Posterior vena cava (tissue), 2 donors: ENCODE data around the gene ROBO1. TPM values are rescaled to one million over a fixed set of nuclear protein-coding genes. Genes with fewer than 3 reads are reported as not detected.
"Not testable (repeated sequence)": the region's sequence is repeated elsewhere in the genome, so short reads cannot be mapped to it uniquely, and the experiment has no call there.

ENCODE experiments used
- DNase-seq: peaks from one replicate; pipeline ENCODE4 v3.0.0-alpha.2; 2020; ENCODE audit warnings: low spot score
- intact Hi-C, 2 donors: fragments of 100-400 bp; cut with DNase I; formaldehyde crosslinking; loops; one replicate each; pipeline versions ENCODE4 v1.14.1 to v1.14.2; 2022 to 2023
- long read RNA-seq, 2 donors: library from polyadenylated mRNA; unstranded; transcript quantifications; one replicate each; pipeline ENCODE4 v2.0.0, GENCODE V29; 2020 to 2021
- total RNA-seq, 2 donors: library from RNA; stranded (reverse); fragmentation: NEBNext Ultra II Directional; extraction: Animal tissue kit (Norgen Biotek cat#: 25700); gene quantifications; one replicate each; pipeline ENCODE4 v1.2.1, GENCODE V29; 2021
- donor health status: DM: yes; HTN: yes; CAD: no.
- donor health status: DM: yes; HTN: yes; CAD: no.

ROBO1 gene
- 10 to 100 TPM; 27.2 to 28.2 TPM for total RNA-seq
- long read RNA-seq, donor 1, partial matches to known transcripts, result 7 of 11 reads
- long read RNA-seq, donor 1, other reads (novel, unspliced or antisense), result 4 of 11 reads
- long read RNA-seq, donor 2, partial matches to known transcripts, result 4 of 7 reads
- long read RNA-seq, donor 2, other reads (novel, unspliced or antisense), result 3 of 7 reads

DNA sequence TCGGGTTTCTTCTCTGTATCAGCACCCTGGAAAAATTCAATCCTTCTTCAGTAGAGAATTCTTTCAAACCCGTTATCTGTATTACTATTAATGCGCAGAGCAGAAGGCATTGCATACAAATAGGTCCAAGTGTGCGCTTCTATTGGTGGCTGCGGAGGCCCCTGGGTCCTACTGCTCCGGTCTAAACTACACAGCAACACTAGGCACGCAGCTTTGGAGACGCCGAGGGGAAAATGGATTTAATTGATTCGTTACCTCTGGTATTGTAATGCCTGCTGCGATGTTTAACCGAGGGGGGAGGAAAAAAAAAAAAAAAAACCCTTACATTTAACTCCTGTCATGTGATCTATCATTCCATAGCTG, at the start of gene ROBO1:
Gene ROBO1 (minus strand): TSS at position 94 of the 363 bp plus-strand sequence.
- intact Hi-C loops, result no loop called here

DNA sequence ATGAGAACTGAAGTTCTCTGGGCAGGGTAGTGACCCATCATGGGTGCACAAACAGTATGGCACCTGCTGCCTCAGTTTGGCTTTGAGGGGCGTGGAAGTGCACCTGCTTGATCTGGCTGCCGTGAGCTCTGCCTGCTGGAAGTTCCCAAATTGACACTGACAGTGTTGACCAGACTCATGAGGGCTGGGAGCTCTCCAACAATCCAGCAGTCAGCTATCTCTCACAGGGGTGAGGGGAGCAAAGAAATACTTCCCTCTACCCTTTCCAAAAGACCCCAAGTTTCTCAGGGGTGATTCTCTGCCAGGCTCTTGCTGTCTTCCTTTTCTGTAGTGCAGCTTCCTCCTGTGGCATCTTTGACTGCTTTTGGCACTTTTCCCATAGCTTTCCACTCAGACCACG, 49.4 kb upstream of the ROBO1 start:
- intact Hi-C loops, result no loop called here
- DNase-seq, result no peak

More for the DNA sequence above, at the start of gene ROBO1:
- DNase-seq, result no peak

DNA sequence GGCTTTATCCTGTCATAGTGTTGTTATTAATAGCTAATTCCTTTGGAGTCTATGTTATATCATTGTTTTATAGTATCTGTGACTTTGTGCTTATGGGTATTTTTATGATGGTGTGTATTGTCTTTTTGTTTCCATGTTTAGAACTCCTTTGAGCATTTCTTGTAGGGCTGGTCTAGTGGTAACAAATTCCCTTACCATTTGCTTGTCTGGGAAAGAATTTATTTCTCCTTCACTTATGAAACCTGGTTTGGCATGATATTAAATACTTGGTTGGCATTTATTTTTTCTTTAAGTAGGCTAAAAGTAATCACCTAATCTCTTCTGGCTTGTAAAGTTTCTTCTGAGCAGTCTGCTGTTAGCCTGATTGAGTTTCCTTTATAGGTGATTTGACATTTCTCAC, 47.7 kb upstream of the ROBO1 start:
- DNase-seq, result no peak
- intact Hi-C loops, result no loop called here

DNA sequence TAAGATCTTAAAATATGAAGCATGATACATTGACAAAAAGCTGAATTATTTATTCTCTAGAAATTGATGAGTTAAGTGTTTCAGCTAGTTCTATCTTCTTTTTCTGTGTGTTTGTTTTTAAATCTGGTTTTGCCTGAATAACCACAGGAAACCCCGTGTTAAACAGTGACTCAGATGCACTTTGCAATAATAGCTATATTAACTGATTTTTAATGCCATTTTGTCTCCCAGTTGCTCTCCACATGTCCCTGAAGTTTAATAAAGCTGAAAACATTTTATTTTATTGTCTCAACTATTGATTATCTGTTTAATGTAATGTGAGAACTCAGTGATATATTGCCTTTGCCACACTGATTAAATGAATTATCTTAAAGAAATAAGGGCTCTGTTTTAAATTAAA, 42.8 kb upstream of the ROBO1 start:
- no peak for DNase-seq
- intact Hi-C loops, result no loop called here

DNA sequence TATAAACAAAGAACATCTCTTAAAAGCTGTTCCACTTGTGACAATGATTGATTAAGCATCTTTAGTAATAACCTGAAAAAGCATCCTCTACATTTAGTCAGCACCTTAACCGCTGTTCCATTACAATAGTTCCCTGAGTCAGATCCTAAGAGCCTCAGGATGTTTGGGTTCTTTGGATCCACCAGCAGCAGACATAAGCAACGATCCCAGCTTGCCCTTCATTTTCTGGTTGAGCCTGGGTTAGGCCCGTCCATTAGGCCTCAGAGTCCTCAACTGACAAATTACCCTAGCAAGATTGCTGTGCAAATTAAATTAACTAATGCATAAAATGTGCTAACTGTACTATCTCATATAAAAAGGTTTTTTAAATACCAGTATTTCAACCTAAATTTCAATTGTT, 42.3 kb upstream of the ROBO1 start:
- no peak for DNase-seq
- intact Hi-C loops, result no loop called here

DNA sequence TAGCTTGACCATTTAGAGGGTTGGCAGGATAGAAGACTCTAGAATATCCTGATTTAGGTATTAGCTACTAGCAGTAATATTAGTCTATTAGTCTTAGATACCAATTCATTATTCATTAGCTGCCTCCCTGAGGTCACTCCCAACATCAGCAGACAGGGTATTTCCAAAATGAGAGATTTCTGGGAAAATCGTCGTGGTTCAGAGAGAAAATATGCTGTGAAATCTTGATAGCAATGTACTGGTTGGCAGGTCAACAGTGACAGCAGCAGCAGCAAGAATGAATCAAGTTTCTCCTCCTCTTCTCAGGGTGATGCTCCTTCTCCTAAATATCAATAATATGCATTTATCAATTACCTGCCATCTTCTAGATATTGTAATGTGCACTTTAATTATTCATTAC, 41.3 kb upstream of the ROBO1 start:
- intact Hi-C loops, result no loop called here

DNA sequence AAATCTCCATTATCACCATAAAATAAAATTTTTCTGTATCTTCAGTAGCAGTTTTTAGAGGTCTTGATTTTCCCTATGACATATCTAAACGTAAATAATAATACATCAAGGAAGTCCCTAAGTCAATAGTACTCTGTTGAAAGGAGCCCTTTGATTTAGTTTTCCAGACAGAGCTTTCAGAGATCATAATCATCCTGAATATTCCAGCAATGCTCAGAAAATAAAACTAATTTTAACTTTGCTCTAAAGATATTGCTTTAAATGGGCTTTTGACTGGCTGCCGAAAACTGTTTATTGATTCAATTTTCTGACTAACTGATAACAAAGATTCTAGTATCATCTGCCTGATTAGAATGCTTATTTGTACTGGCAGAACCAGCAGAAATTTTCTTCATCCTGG, 40.7 kb upstream of the ROBO1 start:
- intact Hi-C loops, result no loop called here
- no peak for DNase-seq

More for the DNA sequence above, 41.3 kb upstream of the ROBO1 start:
- DNase-seq, result no peak

DNA sequence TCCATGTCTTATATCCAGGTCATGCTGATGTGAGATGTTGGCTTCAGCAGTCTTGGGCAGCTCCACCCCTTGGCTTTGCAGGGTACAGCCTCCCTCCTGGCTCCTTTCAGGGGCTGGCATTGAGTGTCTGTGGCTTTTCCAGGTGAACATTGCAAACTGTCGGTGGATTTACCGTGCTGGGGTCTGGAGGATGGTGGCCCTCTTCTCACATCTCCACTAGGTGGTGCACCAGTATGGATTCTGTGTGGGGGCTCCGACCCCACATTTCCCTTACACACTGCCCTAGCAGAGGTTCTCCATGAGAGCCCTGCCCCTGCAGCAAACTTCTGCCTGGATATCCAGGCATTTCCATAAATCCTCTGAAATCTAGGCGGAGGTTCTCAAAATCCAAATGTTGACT, 22.4 kb upstream of the ROBO1 start:
- intact Hi-C loops, DNase-seq: not testable (repeated sequence)

DNA sequence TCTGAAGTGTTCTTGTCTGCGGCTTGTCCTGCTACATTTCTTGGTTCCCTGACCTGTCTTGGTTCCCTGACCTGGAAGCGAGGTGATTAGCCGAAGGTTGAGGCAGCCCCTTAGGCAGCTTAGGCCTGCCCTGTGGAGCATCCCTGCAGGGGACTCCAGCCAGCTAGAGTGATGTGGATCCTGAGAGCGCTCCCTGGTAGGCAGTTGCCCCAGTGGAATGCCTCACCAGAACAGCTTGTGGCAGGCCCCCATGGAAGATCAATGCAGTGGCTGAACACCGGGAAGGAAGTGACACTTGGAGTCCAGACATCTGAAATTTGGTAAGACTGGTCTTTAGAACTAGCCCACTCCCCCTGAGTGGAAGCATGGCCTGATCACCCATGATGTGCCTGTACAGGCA, 5.5 kb upstream of the ROBO1 start:
- DNase-seq, result no peak
- intact Hi-C loops, result no loop called here

DNA sequence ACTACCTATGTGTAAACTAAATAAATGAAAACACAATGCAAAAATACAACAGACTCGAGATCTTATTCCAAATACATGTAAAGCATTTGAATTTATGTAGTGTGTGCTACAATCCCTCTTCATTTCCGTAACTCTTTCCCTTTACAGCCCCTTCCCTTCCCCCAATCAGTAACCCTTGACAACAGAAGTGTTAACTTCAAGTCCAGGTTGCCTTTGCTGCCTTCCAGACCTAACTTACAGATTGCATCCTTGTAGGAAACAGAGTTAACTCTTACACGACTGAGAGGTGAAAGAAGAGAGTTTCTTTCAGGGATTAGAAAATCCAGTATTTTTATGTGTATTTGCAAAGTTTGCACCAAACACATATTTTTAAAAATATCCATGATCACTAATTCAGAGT, 1.4 kb upstream of the ROBO1 start:
- intact Hi-C loops, result no loop called here

DNA sequence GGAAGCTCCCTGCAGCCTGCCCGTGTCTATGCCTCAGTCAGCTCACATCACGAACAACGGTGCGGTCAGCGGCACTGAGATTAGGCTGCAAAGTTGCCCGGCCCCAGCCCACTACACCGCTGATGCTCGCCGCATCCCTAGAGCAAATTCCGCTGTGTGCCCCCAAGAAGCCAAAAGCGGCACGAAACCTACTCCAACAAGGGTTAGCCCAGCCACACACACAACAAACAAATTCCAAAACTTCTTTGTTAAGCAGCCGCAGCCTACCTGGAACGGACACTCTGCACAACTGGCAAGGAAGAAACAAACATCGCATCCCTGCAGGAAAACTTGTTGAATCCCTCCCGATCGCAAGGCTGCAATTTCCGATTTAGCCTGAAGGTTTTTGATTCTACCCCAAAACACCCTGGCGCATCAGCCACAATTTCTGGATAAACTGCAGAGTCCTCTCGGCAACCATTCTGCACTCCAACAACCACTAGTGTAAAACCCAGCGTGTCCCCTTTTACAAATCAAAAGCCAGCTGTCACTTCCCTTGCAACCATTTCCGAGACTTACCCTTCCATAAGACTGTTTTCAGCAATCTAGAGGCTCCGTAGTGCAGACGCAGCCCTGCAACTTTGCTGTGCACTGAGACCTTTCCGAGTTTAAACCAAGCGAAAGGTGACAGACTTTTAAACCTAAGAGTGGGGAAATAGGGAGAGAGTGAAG, 449 bp downstream of the ROBO1 start:
- DNase-seq, result no peak
- intact Hi-C loops, result no loop called here

More for the DNA sequence above, 1.4 kb upstream of the ROBO1 start:
- DNase-seq, result no peak

DNA sequence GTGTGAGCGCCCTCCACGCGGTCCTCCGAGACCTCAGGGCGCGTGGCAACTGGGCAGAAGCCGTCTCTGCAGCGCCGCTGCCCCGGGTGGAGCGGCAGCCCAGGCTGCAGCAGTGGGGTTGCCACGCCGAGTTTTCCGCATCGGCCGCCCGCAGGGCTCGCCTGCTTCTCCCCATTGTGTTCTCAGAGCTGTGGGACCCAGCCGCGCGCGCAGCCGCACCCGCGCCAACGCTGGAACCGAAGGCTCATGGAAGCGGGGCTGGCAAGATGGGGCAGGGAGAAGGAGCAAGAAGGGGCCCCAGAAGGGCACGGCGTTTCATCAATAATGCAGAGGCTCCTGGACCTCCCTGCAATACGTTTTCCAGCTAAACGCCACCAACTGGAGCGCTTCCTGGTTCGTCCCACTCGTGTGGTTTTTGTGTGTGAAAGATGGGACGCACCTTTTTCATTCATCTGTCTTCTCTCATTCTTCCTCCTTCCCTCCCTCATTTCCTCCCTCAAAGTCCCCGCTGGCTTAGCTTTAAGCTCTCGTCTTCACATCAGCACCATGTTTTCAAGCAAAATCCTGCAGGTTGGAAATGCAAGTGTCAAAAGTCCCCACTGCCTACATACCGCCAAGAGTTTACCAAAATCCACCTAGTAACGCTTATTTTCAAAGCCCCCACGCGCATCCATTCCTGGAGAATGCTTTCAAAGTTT, 1.2 kb downstream of the ROBO1 start:
- DNase-seq, result no peak
- intact Hi-C loops, result no loop called here

DNA sequence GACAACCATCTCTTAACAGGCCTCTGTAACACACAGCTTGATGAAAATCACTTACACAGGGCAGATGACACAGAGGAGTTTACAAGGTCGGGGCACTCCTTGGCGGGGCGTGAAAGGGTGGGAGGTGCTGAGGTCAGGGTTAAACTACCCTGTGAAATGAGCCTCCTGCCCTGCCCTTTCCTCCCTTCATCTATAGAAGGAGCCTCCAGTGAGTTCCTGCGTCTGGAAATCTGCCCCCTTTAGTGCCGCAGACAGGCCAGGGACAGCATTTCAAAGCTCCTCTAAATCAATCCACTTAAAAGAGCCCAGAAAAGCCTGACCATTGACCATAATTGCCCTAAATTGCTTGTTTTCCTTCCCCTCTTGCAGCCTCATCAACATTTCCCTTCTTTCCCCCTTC, 1.9 kb downstream of the ROBO1 start:
- intact Hi-C loops, result no loop called here
- DNase-seq, result no peak

DNA sequence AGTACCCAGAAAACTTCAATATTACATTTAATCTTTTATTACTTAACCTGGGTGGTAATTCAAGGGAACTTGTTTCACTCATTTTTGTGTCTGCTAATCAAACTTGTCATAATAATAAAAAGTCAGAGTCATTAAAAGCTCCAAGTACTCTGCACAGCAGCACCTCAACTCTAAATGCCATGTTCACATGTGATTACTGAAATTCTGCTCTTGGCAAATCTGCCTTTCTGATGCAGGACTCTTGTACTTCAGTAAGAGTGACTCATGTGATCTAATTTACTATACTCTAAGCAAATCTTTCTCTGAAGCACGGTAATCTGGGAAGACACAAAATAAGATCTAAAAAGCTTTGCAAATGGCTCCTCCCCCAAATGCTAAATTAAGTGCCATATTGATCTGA, 6.4 kb downstream of the ROBO1 start:
- DNase-seq, result no peak
- intact Hi-C loops, result no loop called here

DNA sequence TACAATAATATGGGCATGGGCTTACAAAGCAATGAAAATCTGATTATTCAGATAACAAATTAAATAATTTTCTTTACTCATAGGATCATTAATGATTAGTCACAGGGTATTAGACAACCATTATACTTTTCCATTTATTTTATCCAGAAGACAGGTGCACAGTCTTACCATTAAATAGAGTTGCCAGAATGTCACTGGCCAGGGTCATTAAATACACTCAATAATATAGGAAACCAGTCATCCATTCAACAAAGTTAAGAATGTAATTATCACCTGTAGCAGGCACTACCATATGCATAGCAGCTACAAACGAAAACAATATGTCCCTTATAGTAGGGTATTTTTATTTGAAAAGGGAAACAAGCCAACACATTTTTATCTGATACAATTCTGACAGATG, 16.1 kb downstream of the ROBO1 start:
- DNase-seq, result no peak
- intact Hi-C loops, result no loop called here

DNA sequence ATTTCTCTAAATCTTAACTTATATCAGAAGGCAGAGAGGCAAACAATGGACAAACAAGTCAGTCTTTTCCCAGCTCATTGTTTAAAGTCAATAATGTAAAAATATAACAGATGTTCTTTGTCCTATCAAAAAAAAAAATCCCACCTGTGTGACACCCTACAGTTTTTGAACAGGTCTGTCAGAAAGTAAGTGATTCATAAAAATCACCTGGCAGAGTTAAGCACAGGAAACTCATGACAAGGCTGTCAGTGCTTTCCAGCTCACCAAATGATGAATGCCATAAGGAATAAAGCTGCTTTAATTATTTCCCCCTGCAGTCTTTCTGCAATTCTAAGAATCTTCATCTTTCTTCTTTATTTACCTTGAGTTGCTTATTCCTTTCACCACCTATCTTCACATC, 30.3 kb downstream of the ROBO1 start:
- no peak for DNase-seq
- intact Hi-C loops, result no loop called here

DNA sequence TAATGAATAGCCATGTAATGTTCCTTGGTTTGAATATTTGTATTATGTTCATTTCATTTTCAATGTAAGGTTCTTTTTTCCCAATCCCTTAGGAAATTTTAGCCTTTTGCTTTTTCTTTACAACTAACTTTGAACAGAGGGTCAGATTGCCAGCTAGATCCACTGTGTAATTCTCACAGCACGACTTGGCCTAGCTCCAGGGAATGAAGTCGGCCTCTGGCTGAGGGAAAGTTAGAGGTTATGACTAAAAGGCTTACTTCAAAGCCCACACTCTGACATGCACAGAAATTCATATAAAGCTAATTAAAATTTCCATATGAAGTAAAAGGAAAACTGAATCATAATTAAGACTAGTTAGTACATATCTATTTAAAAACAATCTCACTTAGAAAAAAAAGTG, 38.7 kb downstream of the ROBO1 start:
- DNase-seq, result no peak
- intact Hi-C loops, result no loop called here

DNA sequence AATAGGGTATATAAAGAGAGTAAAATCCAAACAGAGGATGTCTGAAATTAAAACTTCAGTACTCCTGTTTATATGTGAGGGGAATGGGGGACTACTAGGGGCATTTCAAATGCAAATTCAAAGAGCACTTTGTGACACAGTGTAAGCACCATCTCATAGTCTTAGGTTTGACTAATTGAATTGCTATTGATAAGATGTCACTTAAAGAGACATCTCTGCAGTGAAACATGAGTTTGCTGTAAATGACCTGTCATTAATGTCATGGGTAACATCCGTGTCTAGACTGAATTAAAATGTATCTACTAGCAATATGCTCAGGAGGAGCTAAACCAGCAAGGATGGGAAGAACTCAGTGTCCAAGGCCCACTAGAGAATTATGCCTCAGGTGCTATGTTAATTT, 41.0 kb downstream of the ROBO1 start:
- intact Hi-C loops, result no loop called here
- DNase-seq, result no peak

DNA sequence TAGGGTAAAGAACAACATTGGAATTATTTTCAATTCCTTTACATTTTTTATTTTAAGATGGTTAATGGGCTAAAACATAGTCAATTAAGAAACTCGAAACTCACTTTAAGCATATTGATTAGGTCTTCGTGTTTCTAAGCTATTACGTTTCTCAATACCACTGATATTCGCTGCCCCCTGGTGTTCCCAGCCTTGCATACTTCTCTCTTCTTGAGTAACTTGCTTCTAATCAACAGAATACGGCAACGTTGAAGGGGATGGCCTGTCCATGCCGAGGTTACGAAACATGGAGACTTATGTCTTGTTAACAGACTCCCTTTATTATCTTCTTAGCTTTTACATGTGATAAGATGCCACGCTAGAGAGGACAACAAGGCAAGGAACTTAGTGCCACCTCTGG, 43.6 kb downstream of the ROBO1 start:
- intact Hi-C loops, result no loop called here
- peak; percentile 49 for DNase-seq

DNA sequence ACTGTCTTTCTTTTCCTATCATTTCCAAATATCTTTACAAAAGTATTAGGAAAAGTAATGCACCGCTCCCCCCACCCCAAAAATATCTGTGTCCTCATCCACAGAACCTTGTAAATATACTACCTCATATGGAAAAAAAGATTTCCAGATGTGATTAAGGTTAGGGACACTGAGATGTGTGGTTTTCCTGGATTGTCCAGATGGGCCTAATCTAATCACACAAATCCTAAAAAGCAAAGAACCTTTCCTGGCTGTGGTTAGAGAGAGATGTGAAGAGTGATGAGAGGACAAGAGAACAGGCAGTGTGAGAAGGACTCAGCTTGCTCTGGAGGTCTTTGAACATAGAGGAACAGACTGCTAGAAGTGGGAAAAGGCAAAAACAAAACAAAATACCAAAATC, 77.7 kb downstream of the ROBO1 start:
- intact Hi-C loops, result no loop called here
- no peak for DNase-seq

DNA sequence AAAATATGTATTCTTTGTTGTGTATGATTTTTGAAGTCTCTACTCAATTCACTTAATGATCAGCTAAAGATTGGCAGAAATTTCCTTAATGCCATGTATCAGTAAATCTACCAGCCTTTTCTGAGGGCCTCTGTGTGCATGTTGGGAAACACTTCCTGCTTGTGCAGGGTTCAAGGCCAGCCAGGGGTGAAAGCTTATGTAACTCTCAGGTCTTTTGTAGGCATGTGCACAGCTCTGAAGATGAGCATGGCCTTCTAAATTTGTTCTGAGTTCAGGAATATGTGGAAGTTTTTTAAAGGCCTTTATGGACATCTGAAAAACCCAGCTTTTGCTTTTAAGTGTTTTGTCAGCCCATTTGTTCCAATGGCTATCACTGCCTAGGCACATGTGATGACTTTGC, 82.7 kb downstream of the ROBO1 start:
- intact Hi-C loops, result no loop called here
- no peak for DNase-seq
